ENCODE data around the gene ARHGEF10L. TPM values are rescaled to one million over a fixed set of nuclear protein-coding genes. Genes with fewer than 3 reads are reported as not detected.

Gene ARHGEF10L
- total RNA-seq, 1 donor from 2014 or later = 24.0 TPM

- H3K27ac Mint-ChIP-seq (ENCODE audit: unreplicated experiment) = no peak overlapping the region
- H3K4me3 Mint-ChIP-seq (ENCODE audit: unreplicated experiment) = no peak overlapping the region
- H3K27me3 Mint-ChIP-seq (ENCODE audit: unreplicated experiment) = peaks cover 15% of the 10 kb centered on the region
- no peaks in the 10 kb centered on the region for H3K4me1 Mint-ChIP-seq (ENCODE audit: unreplicated experiment)
- H3K36me3 Mint-ChIP-seq (ENCODE audit: unreplicated experiment) = no peaks in the 10 kb centered on the region
- no peak for DNase-seq (ENCODE audit: extremely low spot score, unreplicated experiment)
- TF ChIP-seq, protein P1, sequence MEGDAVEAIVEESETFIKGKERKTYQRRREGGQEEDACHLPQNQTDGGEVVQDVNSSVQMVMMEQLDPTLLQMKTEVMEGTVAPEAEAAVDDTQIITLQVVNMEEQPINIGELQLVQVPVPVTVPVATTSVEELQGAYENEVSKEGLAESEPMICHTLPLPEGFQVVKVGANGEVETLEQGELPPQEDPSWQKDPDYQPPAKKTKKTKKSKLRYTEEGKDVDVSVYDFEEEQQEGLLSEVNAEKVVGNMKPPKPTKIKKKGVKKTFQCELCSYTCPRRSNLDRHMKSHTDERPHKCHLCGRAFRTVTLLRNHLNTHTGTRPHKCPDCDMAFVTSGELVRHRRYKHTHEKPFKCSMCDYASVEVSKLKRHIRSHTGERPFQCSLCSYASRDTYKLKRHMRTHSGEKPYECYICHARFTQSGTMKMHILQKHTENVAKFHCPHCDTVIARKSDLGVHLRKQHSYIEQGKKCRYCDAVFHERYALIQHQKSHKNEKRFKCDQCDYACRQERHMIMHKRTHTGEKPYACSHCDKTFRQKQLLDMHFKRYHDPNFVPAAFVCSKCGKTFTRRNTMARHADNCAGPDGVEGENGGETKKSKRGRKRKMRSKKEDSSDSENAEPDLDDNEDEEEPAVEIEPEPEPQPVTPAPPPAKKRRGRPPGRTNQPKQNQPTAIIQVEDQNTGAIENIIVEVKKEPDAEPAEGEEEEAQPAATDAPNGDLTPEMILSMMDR (IDR thresholded peaks at IDR 0.05) = no peak
- H3K9me3 Mint-ChIP-seq (ENCODE audit: unreplicated experiment) = no peaks in the 10 kb centered on the region
Measured at GRCh38 chr1:17711941-17712340, 172.4 kb downstream of the ARHGEF10L start.

DNA sequence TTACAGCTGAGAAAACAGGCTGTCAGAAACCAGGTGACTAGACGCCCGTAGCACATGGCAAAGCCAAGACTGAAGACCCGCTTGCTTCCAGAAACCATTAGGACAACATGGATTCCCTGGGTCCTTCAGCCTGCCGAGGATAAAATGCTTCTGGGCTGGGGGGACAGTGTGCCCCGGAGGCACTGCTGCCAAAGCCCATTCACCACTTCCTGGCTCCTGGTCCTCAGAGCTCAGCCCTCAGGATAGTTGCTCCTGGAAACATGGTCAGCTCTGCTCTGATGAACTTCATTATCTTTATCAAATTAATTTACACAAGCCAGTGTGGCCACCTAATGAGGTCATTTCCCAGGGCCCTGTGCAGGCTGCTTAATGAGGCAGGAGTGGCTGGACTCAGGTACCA lies 174.5 kb downstream of the ARHGEF10L start:
- H3K36me3 Mint-ChIP-seq (ENCODE audit: unreplicated experiment) = no peaks in the 10 kb centered on the region
- no peaks in the 10 kb centered on the region for H3K4me1 Mint-ChIP-seq (ENCODE audit: unreplicated experiment)
- TF ChIP-seq, protein P1 (IDR thresholded peaks at IDR 0.05) = no peak
- H3K9me3 Mint-ChIP-seq (ENCODE audit: unreplicated experiment) = no peaks in the 10 kb centered on the region
- H3K27me3 Mint-ChIP-seq (ENCODE audit: unreplicated experiment) = peaks cover 17% of the 10 kb centered on the region
- DNase-seq (ENCODE audit: extremely low spot score, unreplicated experiment) = no peak
- no peak overlapping the region for H3K4me3 Mint-ChIP-seq (ENCODE audit: unreplicated experiment)
- H3K27ac Mint-ChIP-seq (ENCODE audit: unreplicated experiment) = no peak overlapping the region

DNA sequence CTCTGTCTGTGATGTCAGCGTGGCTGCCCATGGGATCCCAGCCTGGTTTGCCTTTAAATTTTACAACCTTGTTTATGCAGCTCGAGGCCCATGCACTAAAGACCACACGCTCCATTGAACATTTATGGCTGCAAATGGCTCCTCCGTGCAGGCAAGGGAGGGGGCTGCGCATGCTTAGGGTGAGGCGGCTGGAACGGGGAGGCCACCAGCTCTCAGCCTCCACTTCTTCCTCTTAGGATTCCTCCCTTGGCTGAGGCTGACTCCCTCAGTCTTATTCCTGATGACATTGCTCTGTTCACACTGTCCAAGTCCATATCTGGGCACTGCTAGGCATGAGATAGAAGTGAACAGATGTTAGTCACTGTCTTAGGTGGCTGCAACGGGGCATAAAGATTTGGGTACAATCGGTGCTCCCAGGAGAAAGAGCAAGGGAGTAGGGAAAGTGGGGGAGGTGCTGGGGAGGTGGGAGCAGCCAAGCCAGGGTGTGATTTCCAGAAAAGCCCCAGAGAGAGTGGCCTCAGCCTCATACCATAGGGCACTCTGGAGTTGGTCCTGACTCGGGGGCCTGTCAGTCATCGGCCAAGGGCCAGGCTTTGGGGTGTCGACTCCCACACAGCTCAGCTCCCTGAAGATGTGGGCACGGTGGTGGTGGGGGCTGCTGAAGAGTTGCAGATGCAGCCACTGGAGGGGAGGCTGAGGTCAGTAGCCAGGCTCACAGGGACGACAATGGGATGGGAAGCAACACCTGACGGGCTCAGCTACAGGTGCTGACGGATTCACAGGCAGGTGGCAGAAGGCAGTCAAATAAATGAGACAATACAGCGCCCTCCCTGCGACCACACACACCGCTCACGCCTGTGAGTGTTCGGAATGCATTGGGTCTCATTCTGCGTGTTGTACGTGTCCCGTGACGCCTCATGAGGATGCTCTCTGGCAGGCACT lies 178.4 kb downstream of the ARHGEF10L start:
- Mint-ChIP-seq H3K4me3 (ENCODE audit: unreplicated experiment) (no peak overlapping the region), H3K9me3 (ENCODE audit: unreplicated experiment) (no peaks in the 10 kb centered on the region), H3K27ac (ENCODE audit: unreplicated experiment) (no peak overlapping the region), H3K4me1 (ENCODE audit: unreplicated experiment) (no peaks in the 10 kb centered on the region), H3K27me3 (ENCODE audit: unreplicated experiment) (peaks cover 31% of the 10 kb centered on the region), H3K36me3 (ENCODE audit: unreplicated experiment) (no peaks in the 10 kb centered on the region)
- no peak for DNase-seq (ENCODE audit: extremely low spot score, unreplicated experiment)
- TF ChIP-seq, protein P1 (IDR thresholded peaks at IDR 0.05) = no peak

DNA sequence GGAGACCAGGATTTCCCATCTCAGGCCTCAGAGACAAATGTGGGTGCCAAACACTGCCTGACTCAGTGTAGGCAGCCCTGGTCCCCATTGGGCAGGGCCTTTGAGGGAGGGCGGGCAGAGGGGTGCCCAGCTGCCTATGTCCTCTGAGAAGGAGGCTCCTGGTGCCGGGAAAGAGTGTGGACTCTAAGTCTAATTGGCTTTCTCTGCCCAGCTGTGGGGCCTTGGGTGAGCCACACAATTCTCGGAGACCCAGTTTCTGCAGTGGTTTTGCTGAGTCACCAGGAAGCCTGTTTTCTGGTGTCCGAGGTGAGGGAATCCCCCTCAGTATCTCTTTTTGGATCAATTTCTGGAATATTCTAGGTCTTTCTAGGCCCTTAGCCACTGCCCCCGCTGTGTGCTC lies 180.4 kb downstream of the ARHGEF10L start:
- H3K9me3 Mint-ChIP-seq (ENCODE audit: unreplicated experiment) = no peaks in the 10 kb centered on the region
- no peak for DNase-seq (ENCODE audit: extremely low spot score, unreplicated experiment)
- H3K36me3 Mint-ChIP-seq (ENCODE audit: unreplicated experiment) = no peaks in the 10 kb centered on the region
- TF ChIP-seq, protein P1 (IDR thresholded peaks at IDR 0.05) = no peak
- peaks cover 34% of the 10 kb centered on the region for H3K27me3 Mint-ChIP-seq (ENCODE audit: unreplicated experiment)
- H3K27ac Mint-ChIP-seq (ENCODE audit: unreplicated experiment) = no peak overlapping the region
- no peak overlapping the region for H3K4me3 Mint-ChIP-seq (ENCODE audit: unreplicated experiment)
- H3K4me1 Mint-ChIP-seq (ENCODE audit: unreplicated experiment) = no peaks in the 10 kb centered on the region

DNA sequence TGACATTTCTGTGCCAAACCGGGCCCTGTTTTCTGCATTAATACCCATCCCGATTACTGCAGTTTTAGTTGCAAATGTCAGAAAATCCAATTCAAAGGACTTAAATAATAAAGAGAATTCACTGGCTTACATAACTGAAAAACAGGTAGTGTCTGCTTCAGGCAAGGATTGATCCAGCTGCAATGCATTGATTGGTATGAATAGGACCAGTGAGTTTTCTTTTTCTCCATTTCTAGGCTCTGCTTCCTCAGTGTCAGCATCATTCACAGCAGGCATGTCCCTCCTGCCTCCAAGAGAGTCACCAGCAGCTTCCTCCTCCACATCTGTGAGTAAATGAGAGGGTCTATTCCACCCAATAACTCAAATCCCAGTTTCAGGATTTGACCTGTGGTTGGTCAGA lies 181.9 kb downstream of the ARHGEF10L start:
- H3K4me3 Mint-ChIP-seq (ENCODE audit: unreplicated experiment) = no peak overlapping the region
- no peaks in the 10 kb centered on the region for H3K9me3 Mint-ChIP-seq (ENCODE audit: unreplicated experiment)
- TF ChIP-seq, protein P1 (IDR thresholded peaks at IDR 0.05) = no peak
- peaks cover 36% of the 10 kb centered on the region for H3K27me3 Mint-ChIP-seq (ENCODE audit: unreplicated experiment)
- H3K27ac Mint-ChIP-seq (ENCODE audit: unreplicated experiment) = no peak overlapping the region
- no peaks in the 10 kb centered on the region for H3K36me3 Mint-ChIP-seq (ENCODE audit: unreplicated experiment)
- DNase-seq (ENCODE audit: extremely low spot score, unreplicated experiment) = no peak
- H3K4me1 Mint-ChIP-seq (ENCODE audit: unreplicated experiment) = no peaks in the 10 kb centered on the region

All from osteocyte (in vitro differentiated cells).